HG02763 (cell line): ENCODE measurements around the gene RORC.

Experiments
- ATAC-seq: cut with Tn5 transposase; IDR thresholded peaks from one replicate; pipeline ENCODE4 v1.9.1; 2021; ENCODE audit warnings: mild to moderate bottlenecking, moderate library complexity; ENCODE audit not compliant: unreplicated experiment

Gene RORC

GRCh38 chr1:151828921-151829320 is 2.7 kb downstream of the RORC start:
- ATAC-seq = no peak

DNA sequence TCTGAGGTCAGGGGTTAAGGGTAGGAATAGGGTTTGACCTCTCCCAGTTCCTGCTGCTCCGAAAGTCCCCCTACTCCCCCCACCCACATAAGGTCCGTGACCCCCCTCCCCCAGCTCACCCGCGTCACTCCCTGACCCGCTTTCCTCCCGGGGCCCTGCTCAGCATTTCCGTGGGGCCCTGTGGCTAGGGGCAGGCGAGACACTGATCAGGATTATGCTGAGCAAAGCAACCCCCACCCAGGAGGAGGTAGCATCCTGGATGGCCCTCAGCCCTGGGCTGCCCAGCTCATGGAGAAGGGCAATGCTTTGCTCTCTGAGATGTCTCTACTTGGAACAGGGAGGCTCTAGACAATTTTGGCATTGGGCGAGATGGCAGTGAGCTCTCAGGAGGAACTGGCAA is 3.7 kb downstream of the RORC start:
- ATAC-seq = no peak

- ATAC-seq = no peak
Observed at GRCh38 chr1:151825751-151826660, 5.6 kb downstream of the RORC start.

DNA sequence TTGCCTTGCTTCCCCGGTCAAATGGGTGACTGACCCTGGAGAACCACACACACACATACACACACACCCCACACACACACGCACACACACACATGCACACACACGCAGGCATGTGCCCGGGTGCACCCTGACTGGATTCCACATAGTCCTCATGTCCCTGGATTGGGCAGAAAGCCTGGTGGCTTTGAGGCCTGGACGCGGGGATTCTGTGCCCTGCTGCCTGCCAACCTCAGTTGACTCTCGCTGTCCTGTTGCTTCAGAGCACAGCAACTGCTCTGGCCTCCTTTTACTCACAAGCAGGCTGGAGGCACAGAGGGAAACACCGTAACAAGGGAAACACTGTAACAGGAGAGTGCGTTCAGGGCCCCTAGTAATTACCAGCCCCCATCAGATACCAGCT is 6.4 kb downstream of the RORC start:
- no peak for ATAC-seq

DNA sequence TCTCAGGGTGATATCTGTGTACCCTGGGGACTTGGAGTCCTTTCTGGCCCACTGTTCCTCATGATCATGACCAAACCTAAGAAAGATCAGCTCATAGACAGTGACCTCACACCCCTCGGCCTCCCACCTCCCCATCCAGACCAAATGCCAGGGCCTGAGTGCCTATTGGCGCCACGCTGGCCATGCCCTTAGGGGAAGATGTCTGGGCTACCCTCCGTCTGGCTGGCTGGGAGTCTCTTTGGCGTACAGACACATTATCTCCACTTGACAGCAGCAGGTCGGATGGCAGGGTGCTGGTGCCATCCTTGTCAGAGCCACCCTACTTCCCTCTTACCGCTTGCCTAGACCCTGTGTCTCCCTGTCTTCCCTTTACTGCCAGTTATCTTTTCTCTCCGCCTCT is 8.4 kb downstream of the RORC start:
- no peak for ATAC-seq

GRCh38 chr1:151822404-151822803 is 9.2 kb downstream of the RORC start:
- no peak for ATAC-seq

- ATAC-seq = no peak
Observed at GRCh38 chr1:151820940-151821339, 10.7 kb downstream of the RORC start.

GRCh38 chr1:151819976-151820623 is 11.5 kb downstream of the RORC start:
- no peak for ATAC-seq

DNA sequence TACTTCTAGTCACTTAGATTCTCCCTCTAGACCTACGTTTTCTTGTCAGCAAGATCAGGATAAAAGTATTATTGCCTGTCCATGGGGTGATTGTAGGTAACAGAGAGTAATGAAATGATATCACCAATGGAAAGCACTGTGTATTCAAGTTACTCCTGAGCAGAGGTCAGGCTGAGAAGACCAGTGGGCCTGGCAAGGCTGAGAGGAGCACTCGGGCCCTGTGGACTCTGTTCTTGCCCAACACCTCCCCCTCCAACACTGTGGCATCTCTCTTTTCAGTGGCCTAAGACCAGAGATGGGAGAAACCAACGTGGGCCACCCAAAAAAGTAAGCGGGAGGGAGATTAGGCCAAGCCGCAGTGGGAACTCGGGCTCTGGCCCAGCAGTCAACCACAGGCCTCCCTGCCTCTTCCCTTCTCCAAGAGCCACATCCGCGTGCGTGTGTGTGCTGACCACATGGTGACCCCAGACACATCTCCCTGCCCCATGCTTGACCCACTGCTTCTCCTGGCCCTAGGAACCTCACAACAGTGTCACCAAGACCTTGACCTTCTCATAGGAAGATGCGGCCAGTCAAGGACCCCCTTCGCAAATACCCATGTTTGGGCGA is 12.3 kb downstream of the RORC start:
- ATAC-seq = no peak

- ATAC-seq = no peak
Observed at GRCh38 chr1:151817353-151817730, 14.3 kb downstream of the RORC start.

DNA sequence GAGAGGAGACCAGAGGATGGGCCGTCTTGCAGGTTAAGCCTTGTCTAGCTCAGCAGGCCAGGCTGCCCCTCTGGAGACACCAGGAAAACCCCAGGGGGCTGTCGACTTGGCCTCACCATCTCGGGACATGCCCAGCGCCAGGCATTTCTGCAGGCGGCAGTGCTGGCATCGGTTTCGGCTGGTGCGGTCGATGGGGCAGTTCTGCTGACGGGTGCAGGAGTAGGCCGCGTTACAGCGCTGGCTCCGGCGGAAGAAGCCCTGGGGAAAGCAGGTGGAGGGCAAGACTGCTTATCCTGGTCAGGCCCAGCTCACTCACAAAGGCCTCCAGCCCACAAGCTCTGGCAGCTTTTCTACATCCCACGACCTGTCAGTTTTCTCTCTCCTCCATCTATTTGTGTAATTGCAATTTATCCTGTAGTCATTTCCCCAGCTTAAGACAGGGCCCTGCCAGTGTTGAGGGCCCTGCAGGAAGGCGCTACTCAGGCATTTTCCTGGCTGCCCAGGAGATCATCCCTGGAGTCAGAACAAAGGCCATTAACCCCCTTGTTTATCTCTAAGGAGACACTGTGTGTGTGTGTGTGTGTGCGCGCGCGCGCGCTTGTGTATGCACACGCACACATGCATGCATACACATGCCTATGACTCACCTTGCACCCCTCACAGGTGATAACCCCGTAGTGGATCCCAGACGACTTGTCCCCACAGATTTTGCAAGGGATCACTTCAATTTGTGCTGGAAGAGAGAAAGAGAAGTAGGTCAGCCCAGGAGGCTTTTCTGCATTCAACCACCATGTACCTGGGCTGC is 14.9 kb downstream of the RORC start:
- ATAC-seq = no peak

DNA sequence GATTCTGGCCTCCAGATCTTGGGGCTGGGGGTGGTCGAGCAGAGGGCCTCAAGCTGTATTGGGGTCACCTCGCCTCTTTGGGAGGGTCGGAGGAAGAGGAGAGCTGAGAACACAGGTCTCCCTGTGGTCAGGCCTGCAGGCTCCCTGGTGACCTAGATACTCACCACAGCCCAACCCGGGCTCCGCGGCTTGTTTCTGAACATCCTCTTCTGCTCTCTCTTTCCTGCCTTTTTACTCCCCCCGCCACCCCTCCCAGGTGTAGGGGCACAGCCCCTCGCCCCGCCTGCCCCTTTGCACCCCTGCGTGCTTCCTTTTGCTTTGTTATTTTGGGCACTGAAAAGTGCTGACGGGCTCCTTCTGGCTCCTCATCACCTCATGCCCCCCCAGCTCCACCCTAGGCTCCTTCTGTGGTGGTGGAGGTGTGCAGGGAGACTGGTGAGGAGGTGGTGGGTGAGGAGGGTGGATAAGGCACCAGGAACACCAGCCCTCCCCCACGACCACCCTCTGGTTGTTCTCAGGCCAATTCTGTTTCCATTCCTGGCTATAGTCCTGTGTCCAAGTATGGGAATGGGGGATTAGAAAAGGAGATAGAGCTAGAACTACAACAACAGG is 15.8 kb downstream of the RORC start:
- no peak for ATAC-seq

GRCh38 chr1:151814971-151815545 is 16.5 kb downstream of the RORC start:
- ATAC-seq = no peak

GRCh38 chr1:151814426-151814825 is 17.2 kb downstream of the RORC start:
- no peak for ATAC-seq

- no peak for ATAC-seq
Observed at GRCh38 chr1:151813271-151813977, 18.2 kb downstream of the RORC start.

DNA sequence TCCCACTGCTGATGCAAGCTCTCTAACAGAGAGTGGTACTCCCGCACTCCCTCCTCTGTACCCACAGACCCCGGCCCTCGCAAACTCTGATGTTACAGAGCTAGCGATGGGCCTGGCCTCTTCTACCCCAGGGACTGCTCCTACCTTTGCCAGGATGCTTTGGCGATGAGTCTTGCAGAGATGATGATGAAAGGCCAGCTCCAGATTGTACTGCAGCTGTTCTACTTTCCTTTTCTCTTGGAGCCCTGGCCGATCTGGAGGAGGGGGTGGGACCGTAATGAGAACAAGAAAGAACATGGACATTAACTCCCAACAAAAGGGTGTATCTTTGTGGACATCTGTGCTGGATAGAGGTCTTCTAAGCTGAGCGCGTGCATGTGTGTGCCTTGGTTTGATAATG is 20.4 kb downstream of the RORC start:
- ATAC-seq = no peak

DNA sequence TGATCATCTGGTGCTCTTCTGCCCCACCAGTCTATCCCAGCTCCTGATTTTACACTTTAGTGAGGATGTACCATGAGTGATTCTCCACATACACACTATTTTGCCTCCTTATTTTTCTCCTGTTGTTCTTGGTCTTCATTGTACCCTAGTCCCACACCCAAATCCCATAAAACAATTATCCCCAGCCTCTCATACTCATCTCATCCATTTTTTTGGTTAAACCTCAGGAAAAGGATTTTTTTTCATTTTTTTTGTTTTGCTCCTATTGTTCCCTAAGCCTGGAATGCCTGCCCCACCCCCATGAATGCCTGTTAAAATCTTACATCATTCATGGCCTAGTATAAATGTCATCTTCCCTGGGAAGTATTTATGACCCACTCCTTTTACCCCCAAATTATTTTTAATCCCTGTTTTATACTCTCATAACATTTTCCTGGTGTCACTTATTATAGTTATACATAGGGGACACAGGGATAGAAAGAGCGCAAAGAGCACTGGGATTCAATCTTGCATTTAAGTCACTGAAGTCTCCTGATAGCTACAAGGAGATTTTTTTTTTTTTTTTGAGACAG is 21.5 kb downstream of the RORC start:
- no peak for ATAC-seq

DNA sequence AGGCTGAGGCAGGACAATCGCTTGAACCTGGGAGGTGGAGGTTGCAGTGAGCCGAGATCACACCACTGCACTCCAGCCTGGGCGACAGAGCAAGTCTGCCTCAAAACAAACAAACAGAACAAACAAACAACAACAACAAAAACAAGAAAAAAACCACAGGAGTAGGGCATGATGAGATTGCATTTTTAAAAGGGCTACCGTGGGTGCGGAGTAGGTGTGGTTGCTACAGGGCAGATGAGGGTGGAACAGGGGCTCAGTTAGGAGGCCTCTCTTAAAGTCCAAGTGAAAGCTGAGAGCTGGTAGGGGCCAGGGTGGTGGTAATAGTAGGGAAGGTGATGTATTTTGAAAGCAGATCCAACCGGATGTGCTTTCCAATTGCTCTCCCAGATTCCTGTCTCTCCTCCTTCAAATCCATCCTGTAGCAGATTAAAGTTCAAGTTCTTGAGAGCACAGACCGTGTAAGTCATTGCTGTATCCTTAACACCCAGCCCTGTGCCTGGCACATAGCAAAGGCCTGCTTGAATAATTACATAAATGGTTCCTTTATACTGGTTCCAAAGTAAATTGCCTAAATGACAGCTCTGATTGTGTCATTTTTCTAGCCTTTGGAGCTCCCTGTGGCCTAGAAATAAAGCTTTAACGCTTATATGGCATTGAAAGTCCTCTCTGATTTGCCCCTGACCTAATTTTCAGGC is 22.2 kb downstream of the RORC start:
- no peak for ATAC-seq

DNA sequence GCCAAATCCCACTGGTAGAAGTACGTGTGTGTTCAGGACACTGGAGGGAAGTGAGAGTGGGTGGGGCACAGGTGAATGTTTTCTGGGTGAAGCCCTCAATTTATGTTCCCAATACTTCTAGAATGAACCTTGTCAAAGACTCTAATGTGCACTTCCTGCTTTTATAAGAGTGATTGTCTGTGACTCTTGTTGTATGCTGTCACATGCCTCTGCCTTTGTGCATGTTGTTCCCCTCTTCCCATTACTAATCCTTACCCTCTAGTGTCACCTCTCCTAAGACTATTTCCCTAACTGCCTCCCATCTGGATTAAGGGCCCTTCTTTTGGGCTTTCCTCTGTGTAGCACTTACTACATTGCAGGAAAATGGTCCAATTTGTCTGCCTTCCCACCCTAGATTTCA is 23.8 kb downstream of the RORC start:
- ATAC-seq = no peak
